ENCODE results near the gene WWC1. TPM values are rescaled to one million over a fixed set of nuclear protein-coding genes. Genes with fewer than 3 reads are reported as not detected.

The WWC1 gene
- total RNA-seq, 1 donor from 2014 or later, result 0.70 TPM

DNA sequence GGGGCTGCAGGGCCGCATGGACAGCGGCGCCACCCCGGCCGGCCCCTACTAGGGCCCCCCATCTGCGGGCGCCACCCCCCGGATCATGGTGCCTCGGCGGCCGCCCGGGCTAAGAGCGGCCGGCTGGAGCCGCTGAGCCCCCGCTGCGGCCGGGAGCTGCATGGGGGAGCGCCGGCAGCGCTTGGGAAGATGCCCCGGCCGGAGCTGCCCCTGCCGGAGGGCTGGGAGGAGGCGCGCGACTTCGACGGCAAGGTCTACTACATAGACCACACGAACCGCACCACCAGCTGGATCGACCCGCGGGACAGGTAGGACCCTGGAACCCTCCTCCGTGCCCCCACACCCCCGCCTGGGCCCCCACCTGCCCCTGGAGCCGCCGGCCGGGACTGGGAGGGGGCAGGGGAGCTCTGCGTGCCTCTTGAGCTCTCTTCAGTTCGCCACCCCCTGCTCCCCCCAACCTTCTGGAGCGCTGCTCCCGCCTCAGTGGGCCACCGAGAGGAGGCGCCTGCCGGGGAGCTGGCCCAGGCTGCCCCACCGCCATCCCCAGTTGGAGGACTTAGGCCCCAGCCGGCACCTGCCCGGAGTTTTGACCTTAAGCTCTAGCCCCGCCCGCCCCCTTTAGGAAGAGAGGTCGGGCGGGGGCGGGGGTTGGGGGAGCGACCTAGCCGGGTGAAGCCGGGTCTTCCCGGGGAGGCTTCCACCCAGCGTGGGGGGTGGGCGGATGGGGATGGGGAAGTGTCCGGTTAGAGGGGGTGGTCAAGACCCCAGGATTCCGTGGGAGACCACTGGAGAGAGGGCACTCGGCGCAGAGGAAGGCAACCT, 730 bp downstream of the WWC1 start:
- Mint-ChIP-seq H3K27me3 (ENCODE audit: insufficient read depth) (peaks cover 32% of the 10 kb centered on the region), H3K9me3 (no peaks in the 10 kb centered on the region), H3K4me3 (no peak overlapping the region), H3K36me3 (ENCODE audit: low read depth) (no peaks in the 10 kb centered on the region), H3K4me1 (ENCODE audit: low read depth) (peaks cover 7% of the 10 kb centered on the region), H3K27ac (no peak overlapping the region)
- intact Hi-C loops (cut with micrococcal nuclease), result no loop called here
- no peak for DNase-seq (ENCODE audit: low spot score)

DNA sequence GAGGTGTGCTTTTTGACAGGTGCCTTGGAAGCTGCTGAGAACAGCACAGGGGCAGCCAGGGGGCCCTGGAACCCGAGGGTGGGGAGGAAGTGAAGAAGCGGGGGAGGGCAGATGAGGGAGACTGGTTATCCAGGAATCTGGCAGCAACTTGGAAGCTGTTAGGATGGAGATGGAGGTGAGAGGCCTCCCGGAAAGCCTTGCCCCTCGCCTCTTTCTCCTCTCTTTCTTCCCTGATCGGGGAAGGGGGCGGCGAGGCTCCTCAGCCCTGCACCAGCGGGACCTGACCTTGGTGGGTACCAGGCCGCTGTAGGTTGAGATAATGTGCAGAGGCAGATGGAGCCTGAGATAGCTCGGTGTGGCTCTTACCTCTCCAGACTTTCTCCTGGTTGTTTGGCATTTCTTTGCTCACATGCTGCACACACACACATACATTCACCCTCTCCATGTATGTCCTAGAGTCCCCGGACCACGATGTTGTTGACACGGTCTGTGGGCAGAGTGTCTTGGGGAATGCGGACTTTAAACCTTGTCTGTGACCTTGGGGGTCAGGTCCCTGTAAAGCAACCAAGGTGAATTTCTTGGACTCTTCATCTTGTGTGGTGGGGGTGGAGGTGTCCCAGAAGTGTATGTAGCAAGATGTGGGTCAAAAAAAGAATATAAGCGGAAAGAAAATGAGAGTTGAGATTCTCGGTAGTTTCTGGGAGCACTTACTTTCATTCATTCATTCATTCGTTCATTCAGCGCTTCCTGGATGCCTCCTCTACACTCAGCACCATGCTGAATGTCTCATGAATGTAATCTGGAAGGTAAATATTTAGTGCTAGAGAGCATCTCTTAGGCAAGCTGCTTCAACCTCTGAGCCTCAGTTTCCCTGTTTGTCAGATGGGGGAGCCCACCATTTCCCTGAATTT, 1.6 kb downstream of the WWC1 start:
- Mint-ChIP-seq H3K27me3 (ENCODE audit: insufficient read depth) (peaks cover 29% of the 10 kb centered on the region), H3K9me3 (no peaks in the 10 kb centered on the region), H3K36me3 (ENCODE audit: low read depth) (no peaks in the 10 kb centered on the region), H3K4me1 (ENCODE audit: low read depth) (peaks cover 7% of the 10 kb centered on the region), H3K27ac (no peak overlapping the region), H3K4me3 (no peak overlapping the region)
- intact Hi-C loops (cut with micrococcal nuclease), result no loop called here
- no peak for DNase-seq (ENCODE audit: low spot score)

DNA sequence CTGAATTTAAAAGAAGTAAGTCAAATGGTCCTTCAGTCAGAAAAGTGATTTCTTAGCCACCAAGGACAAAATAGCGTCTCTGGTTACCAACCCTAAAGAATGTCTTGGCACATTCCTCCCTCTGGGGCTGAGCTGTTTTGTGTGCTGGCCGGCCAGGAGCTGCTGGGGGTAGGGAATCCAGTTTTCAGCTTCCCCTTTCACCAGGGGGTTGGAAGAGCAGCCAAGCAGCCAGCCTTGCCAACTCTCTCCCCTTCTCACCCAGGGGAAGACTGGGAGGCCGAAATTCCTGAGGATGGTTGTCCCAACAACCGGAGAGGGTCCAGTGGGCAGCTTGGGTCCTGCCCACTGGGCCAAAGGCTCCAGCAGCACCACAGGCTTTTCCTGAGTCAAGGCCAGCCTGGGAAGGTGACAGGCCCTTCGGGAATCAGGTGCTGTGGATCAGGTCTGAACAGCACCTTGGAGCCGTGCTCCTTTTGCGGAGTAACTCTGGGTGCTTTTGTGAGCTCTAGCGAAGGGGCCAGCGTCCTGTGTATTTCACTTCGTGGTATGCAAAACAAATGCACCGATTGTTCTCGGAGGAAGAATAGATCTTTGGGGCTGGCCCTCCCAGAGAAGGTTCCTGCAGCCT, 4.2 kb downstream of the WWC1 start:
- no peaks in the 10 kb centered on the region for H3K36me3 Mint-ChIP-seq (ENCODE audit: low read depth)
- H3K27ac Mint-ChIP-seq, result no peak overlapping the region
- intact Hi-C loops (cut with micrococcal nuclease), result no loop called here
- H3K4me1 Mint-ChIP-seq (ENCODE audit: low read depth), result no peaks in the 10 kb centered on the region
- DNase-seq (ENCODE audit: low spot score), result no peak
- H3K9me3 Mint-ChIP-seq, result no peaks in the 10 kb centered on the region
- peaks cover 15% of the 10 kb centered on the region for H3K27me3 Mint-ChIP-seq (ENCODE audit: insufficient read depth)
- no peak overlapping the region for H3K4me3 Mint-ChIP-seq

DNA sequence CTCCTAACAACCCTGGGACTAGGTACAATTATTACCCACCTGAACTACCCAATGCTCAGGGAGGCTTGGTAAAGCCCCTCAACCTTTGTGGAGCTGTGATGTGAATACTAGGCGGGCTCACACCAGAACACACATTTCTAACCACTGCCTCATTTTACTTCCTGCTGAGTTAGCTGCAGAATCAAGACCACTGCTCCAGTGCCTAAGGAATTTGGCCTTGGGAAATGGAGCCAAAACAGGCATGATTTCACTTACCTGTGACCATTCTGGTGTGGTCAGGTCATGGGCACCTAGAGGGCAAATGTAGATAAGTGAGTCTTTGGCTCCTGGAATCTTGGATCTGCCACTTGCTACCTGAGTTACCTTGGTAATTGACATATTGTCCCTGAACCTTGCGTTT, 5.2 kb downstream of the WWC1 start:
- no peaks in the 10 kb centered on the region for H3K4me1 Mint-ChIP-seq (ENCODE audit: low read depth)
- intact Hi-C loops (cut with micrococcal nuclease), result no loop called here
- H3K9me3 Mint-ChIP-seq, result no peaks in the 10 kb centered on the region
- H3K4me3 Mint-ChIP-seq, result no peak overlapping the region
- DNase-seq (ENCODE audit: low spot score), result no peak
- no peaks in the 10 kb centered on the region for H3K36me3 Mint-ChIP-seq (ENCODE audit: low read depth)
- no peak overlapping the region for H3K27ac Mint-ChIP-seq
- H3K27me3 Mint-ChIP-seq (ENCODE audit: insufficient read depth), result peaks cover 8% of the 10 kb centered on the region

DNA sequence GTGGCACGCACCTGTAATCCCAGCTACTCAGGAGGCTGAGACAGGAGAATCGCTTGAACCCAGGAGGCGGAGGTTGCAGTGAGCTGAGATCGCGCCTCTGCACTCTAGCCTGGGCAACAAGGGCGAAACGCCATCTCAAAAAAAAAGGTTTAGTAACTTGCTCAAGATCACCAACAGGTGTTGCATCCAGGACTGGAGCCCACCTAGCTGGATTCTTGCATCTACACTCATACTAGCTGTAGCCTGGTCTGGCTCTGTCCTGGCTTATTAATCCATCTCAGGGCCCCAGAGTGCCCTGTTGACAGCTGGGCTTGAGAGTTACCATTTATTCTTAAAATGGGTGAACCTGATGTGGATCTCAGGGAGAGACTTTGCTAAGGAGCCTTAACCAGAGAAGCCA, 7.5 kb downstream of the WWC1 start:
- intact Hi-C loops (cut with micrococcal nuclease), result no loop called here
- no peak for DNase-seq (ENCODE audit: low spot score)
- H3K27ac Mint-ChIP-seq, result no peak overlapping the region
- H3K4me3 Mint-ChIP-seq, result no peak overlapping the region
- no peaks in the 10 kb centered on the region for H3K9me3 Mint-ChIP-seq
- H3K36me3 Mint-ChIP-seq (ENCODE audit: low read depth), result no peaks in the 10 kb centered on the region
- H3K4me1 Mint-ChIP-seq (ENCODE audit: low read depth), result no peaks in the 10 kb centered on the region
- no peaks in the 10 kb centered on the region for H3K27me3 Mint-ChIP-seq (ENCODE audit: insufficient read depth)

DNA sequence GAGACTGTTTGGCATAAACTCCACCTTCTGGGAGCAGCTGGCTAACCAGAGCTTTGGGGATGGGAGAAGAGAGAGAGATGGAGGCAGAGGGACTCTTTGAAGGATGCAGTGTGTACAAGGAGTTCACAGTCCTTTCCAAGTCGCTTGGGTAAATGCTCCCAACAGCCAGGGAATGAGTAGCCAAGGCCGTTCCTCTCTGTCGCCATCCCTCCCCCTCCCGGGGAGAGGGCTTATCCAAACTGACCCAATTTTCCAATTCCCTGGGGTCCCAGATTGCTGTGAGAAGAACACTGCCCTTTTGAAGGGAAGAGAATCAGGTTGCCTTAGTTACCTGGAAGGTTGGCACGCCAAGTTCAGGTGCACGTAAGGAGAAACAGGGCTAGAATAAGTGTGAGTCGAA, 7.9 kb downstream of the WWC1 start:
- Mint-ChIP-seq H3K9me3 (no peaks in the 10 kb centered on the region), H3K4me1 (ENCODE audit: low read depth) (no peaks in the 10 kb centered on the region), H3K36me3 (ENCODE audit: low read depth) (no peaks in the 10 kb centered on the region), H3K27ac (no peak overlapping the region), H3K27me3 (ENCODE audit: insufficient read depth) (no peaks in the 10 kb centered on the region), H3K4me3 (no peak overlapping the region)
- DNase-seq (ENCODE audit: low spot score), result no peak
- intact Hi-C loops (cut with micrococcal nuclease), result no loop called here

DNA sequence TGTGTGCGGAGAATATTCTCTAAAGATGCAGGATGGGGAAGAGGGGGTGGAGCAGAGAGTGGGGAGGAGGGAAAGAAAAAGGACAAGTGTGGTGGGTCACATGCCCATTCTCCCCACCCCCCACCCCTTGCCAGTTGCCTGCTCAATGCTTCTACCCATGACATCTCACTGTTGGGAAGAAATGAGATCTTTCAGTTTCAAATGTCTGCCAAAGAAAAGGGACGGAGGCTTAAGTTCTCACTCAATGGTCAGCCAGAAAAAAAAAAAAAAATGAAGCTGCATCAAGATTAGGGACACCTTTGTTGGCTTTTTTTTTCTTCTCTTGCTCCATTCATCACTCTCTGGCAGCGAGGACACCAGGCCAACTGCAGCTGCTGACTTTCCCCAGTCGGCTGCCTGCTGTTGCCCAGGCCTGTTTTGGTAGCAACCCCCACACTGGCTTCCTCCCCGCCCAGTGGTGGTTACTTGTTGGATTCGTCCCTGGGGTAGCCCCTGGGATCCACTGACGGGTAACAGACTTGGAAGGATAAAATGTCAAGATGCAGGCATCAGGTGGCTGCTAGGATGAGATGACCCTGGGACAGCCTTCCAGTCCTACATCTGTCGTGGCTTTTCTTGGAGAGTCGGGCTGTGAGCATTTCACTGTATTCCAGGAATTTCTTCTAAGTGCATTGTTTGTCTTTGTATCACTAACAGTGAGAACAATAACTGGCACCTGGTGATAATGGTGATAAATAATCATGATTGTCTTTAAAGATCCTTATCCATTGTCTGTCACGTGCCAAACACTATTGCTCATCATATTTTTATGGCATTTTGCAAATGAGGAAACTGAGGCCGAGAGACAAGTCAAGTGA, 9.1 kb downstream of the WWC1 start:
- Mint-ChIP-seq H3K9me3 (no peaks in the 10 kb centered on the region), H3K27me3 (ENCODE audit: insufficient read depth) (peaks cover 1% of the 10 kb centered on the region), H3K36me3 (ENCODE audit: low read depth) (no peaks in the 10 kb centered on the region), H3K4me1 (ENCODE audit: low read depth) (no peaks in the 10 kb centered on the region), H3K27ac (no peak overlapping the region), H3K4me3 (no peak overlapping the region)
- intact Hi-C loops (cut with micrococcal nuclease), result no loop called here
- DNase-seq (ENCODE audit: low spot score), result no peak

DNA sequence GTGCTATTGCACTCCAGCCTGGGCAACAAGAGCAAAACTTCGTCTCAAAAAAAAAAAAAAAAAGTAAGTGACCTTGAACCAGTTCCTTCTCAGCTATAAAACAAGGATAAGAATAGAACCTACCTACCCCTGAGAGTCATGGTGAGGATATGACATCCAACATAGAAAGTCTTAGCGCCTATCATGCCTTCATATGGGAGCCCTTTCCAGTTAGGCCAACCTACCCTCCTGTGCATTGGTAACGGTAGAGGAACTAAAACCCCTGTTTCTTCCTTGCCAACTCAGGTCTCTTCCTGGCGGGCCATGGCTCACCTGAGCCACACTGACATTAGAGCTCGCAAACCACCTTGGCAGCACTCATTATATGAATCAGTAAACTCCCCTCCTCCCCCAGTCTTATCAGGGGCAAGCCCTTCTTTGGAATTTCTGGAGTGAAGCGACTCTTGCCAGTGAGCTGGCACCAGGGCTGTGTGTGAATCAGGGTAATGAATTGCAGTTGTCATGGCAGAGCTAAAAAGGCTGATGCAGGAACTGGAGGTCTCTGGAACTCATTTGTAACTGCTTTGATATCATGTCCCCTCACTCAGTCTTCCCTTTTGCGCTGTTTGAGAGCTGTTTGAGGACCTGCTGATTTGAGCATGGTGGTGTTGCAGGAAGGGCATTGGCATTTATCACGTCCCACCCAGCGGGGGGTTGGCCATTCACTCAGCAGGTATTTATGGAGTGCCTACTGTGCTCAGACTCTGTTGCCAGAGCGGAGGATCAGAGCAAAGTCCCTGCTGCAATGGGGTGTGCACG, 10.3 kb downstream of the WWC1 start:
- Mint-ChIP-seq H3K9me3 (no peaks in the 10 kb centered on the region), H3K4me3 (no peak overlapping the region), H3K27ac (no peak overlapping the region), H3K4me1 (ENCODE audit: low read depth) (no peaks in the 10 kb centered on the region), H3K27me3 (ENCODE audit: insufficient read depth) (peaks cover 1% of the 10 kb centered on the region), H3K36me3 (ENCODE audit: low read depth) (no peaks in the 10 kb centered on the region)
- no peak for DNase-seq (ENCODE audit: low spot score)
- intact Hi-C loops (cut with micrococcal nuclease), result no loop called here

DNA sequence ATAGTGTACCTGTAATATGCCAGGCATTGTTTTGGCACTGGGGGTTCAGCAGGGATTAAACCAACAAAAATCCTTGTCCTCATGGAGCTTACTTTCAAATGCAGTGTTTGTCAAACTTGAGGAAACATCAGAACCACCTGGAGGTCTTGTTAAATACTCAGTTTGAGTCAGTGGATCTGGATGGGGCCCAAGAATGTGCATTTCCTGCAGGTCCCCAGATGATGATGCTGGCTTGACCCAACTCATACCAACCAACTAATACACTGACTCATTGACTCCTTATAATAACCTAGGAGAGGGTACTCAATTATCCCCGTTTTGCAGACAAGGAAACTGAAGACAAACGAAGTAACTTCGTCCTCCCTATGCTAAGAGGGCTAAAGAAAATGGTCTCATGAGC, 11.3 kb downstream of the WWC1 start:
- DNase-seq (ENCODE audit: low spot score), result no peak
- no peaks in the 10 kb centered on the region for H3K9me3 Mint-ChIP-seq
- H3K27me3 Mint-ChIP-seq (ENCODE audit: insufficient read depth), result peaks cover 1% of the 10 kb centered on the region
- no peak overlapping the region for H3K4me3 Mint-ChIP-seq
- H3K36me3 Mint-ChIP-seq (ENCODE audit: low read depth), result no peaks in the 10 kb centered on the region
- intact Hi-C loops (cut with micrococcal nuclease), result no loop called here
- H3K27ac Mint-ChIP-seq, result no peak overlapping the region
- no peaks in the 10 kb centered on the region for H3K4me1 Mint-ChIP-seq (ENCODE audit: low read depth)

DNA sequence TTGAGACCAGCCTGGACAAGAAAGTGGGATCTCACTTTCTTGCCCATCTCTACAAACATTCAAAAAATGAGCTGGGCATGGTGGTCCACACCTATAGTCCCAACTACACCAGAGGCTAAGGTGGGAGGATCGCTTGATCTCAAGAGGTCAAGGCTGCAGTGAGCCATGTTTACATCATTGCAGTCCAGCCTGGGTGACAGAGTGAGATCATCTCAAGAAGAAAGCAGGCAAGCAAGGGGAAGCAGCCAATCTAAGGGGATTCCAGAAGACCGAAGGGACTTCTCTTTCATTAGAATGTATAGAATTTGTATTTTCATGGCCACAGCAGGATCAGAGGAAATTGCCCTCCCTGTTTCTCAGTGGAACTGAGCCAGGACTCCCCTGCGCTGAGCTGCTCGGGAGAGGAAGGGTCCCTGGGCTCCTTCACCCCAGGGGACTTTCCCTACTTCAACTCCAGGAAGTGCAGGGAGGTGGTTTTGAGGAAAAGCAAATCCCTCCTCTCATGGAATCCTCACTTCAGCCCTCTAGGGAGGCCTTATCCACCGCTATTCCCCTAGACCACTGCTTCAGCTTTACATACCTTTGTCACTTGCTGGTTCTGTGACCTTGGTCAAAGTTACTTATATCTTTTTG, 12.1 kb downstream of the WWC1 start:
- H3K4me3 Mint-ChIP-seq, result no peak overlapping the region
- no peaks in the 10 kb centered on the region for H3K9me3 Mint-ChIP-seq
- peaks cover 1% of the 10 kb centered on the region for H3K27me3 Mint-ChIP-seq (ENCODE audit: insufficient read depth)
- H3K27ac Mint-ChIP-seq, result no peak overlapping the region
- no peaks in the 10 kb centered on the region for H3K36me3 Mint-ChIP-seq (ENCODE audit: low read depth)
- intact Hi-C loops (cut with micrococcal nuclease), result no loop called here
- DNase-seq (ENCODE audit: low spot score), result no peak
- H3K4me1 Mint-ChIP-seq (ENCODE audit: low read depth), result no peaks in the 10 kb centered on the region

DNA sequence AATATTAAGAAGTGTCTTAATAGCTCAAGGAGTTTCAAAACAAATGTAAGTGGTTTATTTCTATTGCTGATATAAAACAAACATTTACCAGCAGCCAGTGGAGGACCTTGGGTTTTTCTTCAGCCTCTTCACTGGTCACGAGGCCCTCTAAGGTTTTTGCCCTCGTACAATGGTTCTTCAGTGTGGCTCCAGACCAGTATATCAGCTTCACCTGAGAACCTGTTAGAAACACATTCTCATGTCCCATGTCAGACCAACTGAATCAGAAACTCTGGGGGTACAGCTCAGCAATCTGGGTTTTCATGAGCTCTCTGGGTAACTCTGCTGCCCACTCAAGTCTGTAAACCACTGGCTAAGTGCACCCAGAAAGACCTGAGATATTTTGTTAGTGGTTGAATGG, 12.9 kb downstream of the WWC1 start:
- H3K27me3 Mint-ChIP-seq (ENCODE audit: insufficient read depth), result peaks cover 5% of the 10 kb centered on the region
- DNase-seq (ENCODE audit: low spot score), result no peak
- no peaks in the 10 kb centered on the region for H3K9me3 Mint-ChIP-seq
- no peaks in the 10 kb centered on the region for H3K4me1 Mint-ChIP-seq (ENCODE audit: low read depth)
- no peak overlapping the region for H3K27ac Mint-ChIP-seq
- no peak overlapping the region for H3K4me3 Mint-ChIP-seq
- intact Hi-C loops (cut with micrococcal nuclease), result no loop called here
- H3K36me3 Mint-ChIP-seq (ENCODE audit: low read depth), result no peaks in the 10 kb centered on the region
